Lower leg skin (tissue), 3 donors: Measurements from ENCODE around the gene PDZRN4.

Experiments used
- POLR2A ChIP-seq, 2 donors: fragments of 450-650 bp; IDR thresholded peaks; one replicate each; pipeline ENCODE4 v1.6.1; 2016 to 2017; ENCODE audit warnings: antibody characterized with exemption in 2 of 2, mild to moderate bottlenecking in 1 of 2, moderate library complexity in 1 of 2
- TF ChIP-seq, protein P1 (sequence below), 3 donors: fragments of 450-650 bp; IDR thresholded peaks; one replicate each; pipeline ENCODE4 v1.5.1; 2016; ENCODE audit warnings: antibody characterized with exemption in 3 of 3, mild to moderate bottlenecking in 3 of 3, moderate library complexity in 2 of 3

DNA sequence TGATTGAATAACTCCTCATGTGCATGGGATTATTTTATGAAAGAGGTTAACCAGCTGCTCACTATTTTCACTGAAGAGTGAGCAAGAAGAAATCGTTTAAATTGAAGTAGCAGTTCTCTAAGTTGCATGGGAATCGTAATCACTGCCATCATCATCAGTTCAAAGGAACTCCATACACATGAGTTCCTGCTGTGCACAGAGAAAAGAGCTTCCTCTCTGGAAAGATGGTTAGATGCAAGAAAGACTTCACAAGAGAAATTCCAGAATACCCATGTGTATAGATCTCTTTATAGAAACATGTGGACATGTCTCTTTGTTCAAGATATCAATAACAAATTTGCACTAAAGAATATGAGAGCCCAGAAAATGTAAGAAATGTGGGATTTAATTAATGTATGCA is 291.3 kb downstream of the PDZRN4 start:
- TF ChIP-seq, protein P1, sequence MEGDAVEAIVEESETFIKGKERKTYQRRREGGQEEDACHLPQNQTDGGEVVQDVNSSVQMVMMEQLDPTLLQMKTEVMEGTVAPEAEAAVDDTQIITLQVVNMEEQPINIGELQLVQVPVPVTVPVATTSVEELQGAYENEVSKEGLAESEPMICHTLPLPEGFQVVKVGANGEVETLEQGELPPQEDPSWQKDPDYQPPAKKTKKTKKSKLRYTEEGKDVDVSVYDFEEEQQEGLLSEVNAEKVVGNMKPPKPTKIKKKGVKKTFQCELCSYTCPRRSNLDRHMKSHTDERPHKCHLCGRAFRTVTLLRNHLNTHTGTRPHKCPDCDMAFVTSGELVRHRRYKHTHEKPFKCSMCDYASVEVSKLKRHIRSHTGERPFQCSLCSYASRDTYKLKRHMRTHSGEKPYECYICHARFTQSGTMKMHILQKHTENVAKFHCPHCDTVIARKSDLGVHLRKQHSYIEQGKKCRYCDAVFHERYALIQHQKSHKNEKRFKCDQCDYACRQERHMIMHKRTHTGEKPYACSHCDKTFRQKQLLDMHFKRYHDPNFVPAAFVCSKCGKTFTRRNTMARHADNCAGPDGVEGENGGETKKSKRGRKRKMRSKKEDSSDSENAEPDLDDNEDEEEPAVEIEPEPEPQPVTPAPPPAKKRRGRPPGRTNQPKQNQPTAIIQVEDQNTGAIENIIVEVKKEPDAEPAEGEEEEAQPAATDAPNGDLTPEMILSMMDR (IDR thresholded peaks at IDR 0.05): no peak
- no peak for TF ChIP-seq POLR2A (IDR thresholded peaks at IDR 0.05)
